ENCODE measurements around the gene KIRREL3.

Gene KIRREL3

GRCh38 chr11:126457817-126458216 is 542.8 kb downstream of the KIRREL3 start:
- no peak for DNase-seq

- no peak for DNase-seq
Measured at GRCh38 chr11:126456783-126457542, 543.6 kb downstream of the KIRREL3 start.

- DNase-seq = no peak
Measured at GRCh38 chr11:126456089-126456488, 544.5 kb downstream of the KIRREL3 start.

DNA sequence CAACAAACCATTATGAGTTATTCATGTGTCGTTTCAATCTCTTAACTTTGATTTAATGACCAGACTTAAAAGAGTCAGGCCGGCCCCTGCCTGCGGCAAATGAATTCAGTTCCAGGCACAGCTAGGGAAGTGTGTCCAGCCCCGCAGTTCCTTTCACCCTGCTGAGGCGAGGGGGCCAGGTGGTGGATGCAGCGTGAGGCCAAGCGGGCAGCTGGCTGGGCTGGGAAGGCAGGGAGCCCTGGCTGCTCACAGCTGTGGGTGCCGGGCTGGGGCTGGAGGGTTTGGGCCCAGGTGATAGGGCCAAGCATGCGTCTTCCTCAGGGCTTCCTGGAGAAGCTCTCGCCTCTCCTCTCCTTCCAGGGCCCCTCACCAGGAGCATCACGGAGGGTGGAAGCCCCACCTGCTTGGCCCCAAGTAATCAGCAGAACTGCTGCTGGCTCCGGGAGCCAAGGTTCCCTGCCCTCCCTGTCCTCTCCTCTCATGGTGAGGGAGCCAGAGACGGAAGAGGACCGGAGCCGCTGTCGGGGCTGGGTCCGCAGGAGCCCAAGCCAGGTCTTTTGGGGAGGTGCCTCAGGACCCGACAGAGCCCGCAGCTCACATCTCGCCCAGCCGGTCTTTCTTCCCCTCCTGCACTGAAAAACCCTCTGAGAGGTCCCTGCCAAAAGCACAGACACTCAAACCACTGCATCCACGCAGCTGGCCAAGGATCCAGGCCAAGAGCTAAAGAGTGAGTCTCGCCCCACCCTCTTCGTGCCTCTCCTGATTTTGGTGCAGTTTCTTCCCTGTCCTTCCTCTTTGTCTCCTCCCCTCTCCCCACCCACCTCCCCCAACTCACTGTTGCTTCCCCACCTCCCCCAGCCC is 548.1 kb downstream of the KIRREL3 start:
- no peak for DNase-seq

- DNase-seq = no peak
Measured at GRCh38 chr11:126451211-126451802, 549.3 kb downstream of the KIRREL3 start.

GRCh38 chr11:126450806-126451205 is 549.8 kb downstream of the KIRREL3 start:
- no peak for DNase-seq

DNA sequence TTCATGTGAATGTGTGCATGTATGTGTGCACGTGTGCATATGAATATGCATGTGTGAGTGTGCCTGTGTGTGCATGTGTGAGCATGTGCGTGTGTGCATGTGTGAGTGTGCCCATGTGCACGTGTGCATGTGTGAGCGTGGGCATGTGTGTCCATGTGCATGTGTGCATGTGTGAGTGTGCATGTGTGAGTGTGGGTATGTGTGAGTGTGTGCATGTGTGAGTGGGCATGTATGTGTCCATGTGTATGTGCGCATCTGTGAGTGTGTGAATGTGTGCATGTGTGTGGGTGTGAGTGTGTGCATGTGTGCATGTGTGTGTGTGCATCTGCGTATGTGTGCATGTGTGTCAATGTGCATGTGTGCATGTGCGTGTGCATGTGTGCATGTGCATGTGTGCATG is 550.4 kb downstream of the KIRREL3 start:
- no peak for DNase-seq

DNA sequence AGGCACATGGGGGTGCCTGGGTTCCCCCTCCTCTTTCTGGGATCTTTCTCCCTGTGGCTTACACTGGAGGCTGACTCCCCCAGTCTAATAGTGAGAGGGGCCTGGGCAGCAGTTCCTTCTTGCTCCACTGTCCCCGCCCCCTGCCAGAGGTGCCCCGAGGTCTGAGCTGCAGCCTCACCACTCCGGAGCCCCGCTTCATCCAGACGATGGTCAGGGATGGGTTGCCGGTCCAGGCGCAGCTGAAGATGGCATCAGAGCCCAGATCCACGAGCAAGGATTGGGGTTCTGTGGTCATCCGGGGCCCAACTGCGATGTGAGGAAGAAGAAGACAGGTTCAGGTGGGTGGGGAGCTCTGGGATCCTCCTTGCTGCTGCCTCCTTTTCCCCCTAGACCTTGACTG is 554.0 kb downstream of the KIRREL3 start:
- no peak for DNase-seq

- no peak for DNase-seq
Measured at GRCh38 chr11:126444072-126444471, 556.5 kb downstream of the KIRREL3 start.

GRCh38 chr11:126443120-126443519 is 557.5 kb downstream of the KIRREL3 start:
- DNase-seq = no peak

- DNase-seq = no peak
Measured at GRCh38 chr11:126440792-126441514, 559.6 kb downstream of the KIRREL3 start.

DNA sequence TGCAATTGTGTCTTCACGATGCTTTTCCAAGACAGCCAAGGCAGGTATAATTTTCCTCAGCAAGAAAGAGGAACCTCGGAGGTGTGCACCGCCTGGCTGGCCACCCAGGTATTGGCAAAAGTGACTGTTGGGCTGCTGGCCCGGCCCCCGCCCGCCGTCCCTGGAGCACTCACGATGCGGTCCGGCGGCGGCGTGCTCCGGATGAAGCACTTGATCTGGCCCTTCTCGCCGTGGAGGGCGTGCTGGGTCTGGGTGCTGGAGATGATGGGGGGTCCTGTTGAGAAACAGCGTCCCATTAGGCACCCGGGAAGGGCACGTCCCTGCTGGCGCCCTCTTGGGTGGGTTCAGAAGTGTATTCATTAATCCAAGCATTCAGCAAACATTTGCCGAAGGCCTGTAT is 560.3 kb downstream of the KIRREL3 start:
- DNase-seq = no peak

DNA sequence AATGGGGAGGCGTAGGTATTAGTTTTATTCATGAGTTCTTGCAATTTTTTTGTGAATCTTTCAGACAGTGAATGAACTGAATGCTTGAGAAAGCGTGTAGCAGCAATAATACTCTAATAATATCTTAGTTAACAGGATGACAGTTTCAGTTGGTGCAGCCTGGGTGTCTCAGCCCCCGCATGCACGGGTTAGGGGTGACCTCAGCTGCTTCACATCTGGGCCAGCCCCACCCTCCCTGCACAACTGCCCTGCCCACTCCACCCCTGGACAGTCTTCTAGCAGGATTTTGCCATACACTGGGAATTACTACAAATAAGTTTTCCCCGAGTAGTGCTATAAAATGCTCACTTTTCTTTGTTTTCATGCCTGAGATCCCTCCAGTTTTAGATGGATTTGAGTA is 561.9 kb downstream of the KIRREL3 start:
- DNase-seq = no peak

DNA sequence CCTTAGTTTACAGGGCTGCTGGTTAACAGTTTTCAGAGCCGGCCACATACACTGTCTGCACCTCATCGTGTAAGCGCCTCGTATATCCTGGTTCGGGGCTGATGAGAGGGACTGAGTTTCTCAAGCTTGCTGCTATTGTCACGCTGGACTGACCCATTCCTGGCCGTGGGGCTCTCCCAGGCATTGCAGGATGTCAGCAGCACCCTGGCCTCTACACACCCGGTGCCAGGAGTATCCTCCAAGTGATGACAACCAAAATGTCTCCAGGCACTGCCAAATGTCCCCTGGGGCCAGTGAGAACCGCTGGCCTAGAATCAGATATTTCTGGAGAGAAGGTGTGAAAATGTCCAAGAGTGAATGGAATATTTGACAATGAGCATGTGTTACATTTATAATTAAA is 562.3 kb downstream of the KIRREL3 start:
- no peak for DNase-seq

DNA sequence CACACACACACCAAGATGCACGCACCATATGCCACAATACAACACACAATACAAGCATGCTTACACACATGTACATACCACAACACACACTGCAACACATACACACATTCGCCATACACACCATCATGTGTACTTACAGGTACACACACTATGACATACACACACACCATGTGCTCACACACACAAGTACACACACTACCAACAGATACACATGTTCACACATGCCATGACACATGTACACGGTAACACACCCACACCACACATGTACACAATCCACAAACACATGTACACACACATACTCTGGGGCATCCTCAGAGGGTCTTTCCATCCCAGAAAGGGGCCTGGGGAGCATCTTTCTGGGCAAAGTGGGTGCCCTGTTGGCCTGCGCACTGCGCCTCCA is 562.8 kb downstream of the KIRREL3 start:
- DNase-seq = no peak

DNA sequence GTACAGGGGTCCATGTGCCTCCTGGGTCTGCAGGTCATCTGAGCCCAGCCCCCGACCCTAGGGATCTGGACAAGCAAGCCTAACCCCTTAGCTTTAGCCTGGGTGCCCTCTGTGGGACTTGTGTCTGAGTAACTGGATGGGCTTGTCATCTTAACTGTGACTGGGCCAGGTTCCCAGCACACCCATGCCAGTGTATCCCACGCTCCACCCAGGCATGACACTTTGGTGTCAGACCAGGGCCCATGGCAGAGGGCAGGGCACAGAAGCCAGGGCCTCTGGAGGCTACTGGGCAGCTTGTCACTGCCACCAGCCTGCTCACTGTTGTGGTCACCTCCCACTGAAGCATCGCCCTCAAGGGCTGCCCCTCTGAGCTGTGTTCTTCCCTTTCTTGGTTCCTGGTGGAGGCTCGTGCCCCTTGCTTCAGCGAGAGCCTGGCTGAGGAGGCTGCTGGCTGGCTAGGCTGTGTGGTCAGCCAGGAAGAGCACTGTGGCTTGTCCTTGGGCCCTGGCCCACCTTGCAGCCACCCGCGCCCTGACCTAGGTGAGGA is 564.3 kb downstream of the KIRREL3 start:
- no peak for DNase-seq

DNA sequence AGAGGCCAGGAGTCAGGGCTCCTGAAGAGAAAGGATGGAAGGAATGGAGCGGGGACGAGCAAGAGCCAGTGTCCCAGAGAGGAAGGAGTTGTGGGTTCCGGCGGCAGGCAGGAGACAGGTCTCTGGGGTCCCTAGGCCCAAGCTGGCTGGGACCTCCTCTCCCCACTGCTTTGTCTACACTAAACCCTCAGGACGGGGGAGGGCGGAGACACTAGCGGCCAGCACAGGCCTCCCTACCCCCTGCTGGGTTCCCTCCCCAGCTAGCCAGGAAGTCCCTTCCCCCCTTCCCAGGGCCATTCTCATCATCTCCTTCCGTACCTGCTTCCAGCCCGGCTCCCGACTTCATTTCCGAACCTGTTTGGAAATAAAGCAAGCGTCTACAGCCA is 565.6 kb downstream of the KIRREL3 start:
- DNase-seq = no peak

- no peak for DNase-seq
Measured at GRCh38 chr11:126433989-126434949, 566.3 kb downstream of the KIRREL3 start.

DNA sequence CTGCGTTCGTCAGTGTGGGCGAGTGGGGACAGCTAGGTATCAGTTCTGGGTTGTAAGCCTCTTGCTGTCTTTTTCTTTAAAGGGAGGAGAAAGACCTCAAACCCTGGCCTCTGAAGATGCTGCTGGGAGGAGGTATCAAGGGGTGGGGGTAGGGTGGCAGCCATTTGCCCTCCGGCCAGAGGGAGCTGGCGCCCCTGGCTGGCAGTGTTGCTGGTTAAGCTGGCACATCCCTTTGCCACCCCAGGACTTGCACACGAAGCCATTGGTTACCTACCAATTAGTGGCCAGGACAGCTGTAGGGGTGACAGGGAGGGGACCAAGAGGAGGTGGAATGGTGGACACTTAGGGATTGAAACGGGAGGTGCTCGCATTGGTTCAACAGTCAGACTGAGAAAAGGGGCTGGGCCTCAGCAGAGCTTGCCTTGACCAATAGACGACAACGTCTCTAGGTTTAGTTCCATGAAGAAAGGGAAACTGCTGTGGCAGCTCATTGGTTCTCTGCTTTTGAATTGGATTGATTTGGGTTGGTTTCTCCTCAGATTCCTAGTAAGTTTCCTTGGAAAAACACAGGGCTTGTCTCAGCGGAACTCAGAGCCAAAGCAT is 567.2 kb downstream of the KIRREL3 start:
- DNase-seq = no peak

GRCh38 chr11:126432525-126432924 is 568.0 kb downstream of the KIRREL3 start:
- DNase-seq = no peak

DNA sequence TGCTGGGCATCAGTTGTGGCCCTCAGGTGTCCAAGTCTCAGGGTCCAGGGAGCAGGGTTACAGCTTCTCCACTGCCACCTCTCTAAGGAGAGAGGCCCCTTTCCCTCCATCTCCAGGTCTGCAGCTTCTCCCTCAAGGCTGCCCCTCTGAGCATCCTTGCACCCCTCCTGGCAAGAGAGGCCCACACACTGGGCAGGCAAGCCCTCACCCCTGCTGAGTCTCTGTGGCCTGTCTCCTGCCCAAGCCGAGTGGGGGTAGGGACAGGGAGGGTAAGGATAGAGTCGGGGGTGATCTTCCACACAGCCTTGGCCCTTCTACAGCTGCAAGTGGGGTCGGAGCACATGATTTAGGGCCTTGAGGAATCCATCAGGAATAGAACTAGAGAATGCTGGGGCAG is 568.5 kb downstream of the KIRREL3 start:
- DNase-seq = no peak

All from GOT3 (cell line).